Stomach smooth muscle (tissue), 2 donors: ENCODE data around the gene GRIK2.

Experiments used
- H3K27ac ChIP-seq: one replicate; pipeline ENCODE4 v1.7.0; 2013; ENCODE audit warnings: mild to moderate bottlenecking, low read length, inconsistent platforms
- H3K27me3 ChIP-seq, 2 donors: one replicate each; pipeline ENCODE4 v1.7.0; 2013; ENCODE audit warnings: low read length in 2 of 2; ENCODE audit not compliant: insufficient read depth in 2 of 2, control insufficient read depth in 1 of 2
- H3K36me3 ChIP-seq, 2 donors: one replicate each; pipeline ENCODE4 v1.7.0; 2013; ENCODE audit warnings: low read length in 2 of 2; ENCODE audit not compliant: control insufficient read depth in 2 of 2, insufficient read depth in 2 of 2
- H3K4me1 ChIP-seq: one replicate; pipeline ENCODE4 v1.7.0; 2013; ENCODE audit warnings: low read length; ENCODE audit not compliant: control insufficient read depth, insufficient read depth
- H3K4me3 ChIP-seq, 2 donors: one replicate each; pipeline ENCODE4 v1.7.0; 2013; ENCODE audit warnings: low read length in 2 of 2
- H3K9ac ChIP-seq, 2 donors: one replicate each; pipeline ENCODE4 v1.7.0; 2013; ENCODE audit warnings: low read length in 2 of 2, mild to moderate bottlenecking in 1 of 2
- H3K9me3 ChIP-seq, 2 donors: one replicate each; pipeline ENCODE4 v1.7.0; 2013; ENCODE audit warnings: low read length in 2 of 2; ENCODE audit not compliant: control insufficient read depth in 2 of 2
- donor health status: healthy.
- donor health status: Pancreatic carcinoma.

The GRIK2 gene

DNA sequence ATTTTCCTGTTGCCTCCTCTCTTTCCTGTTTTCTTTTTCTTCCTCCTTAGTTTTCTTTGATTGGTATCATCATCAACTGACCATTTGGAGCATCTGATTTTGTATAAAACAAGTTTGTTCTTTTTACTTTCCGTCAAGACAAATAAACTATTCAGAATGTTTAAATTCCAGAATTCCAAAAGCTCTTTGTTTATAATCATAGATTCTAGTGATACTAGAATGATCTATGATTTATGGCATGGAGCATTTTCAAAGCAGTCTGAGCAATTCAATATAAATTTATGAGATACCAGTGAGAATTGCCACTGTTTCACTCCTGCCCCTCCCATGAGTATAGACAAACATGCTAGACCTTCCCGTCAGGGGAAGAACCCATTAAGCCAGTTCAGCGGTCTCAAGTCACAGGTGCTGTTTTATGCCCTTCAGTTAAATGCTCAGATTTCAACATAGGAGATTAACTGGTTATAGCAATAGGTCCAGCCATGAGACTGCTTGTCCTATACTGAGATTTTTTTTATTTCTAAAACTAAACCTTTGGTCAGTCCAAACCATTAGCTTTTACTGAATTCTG, 60.7 kb downstream of the GRIK2 start:
- H3K4me3 ChIP-seq = no peak overlapping the region
- H3K27me3 ChIP-seq = no peaks in the 10 kb centered on the region
- H3K9me3 ChIP-seq = no peaks in the 10 kb centered on the region
- no peaks in the 10 kb centered on the region for H3K36me3 ChIP-seq
- no peaks in the 10 kb centered on the region for H3K4me1 ChIP-seq
- no peak overlapping the region for H3K9ac ChIP-seq
- H3K27ac ChIP-seq = no peak overlapping the region

DNA sequence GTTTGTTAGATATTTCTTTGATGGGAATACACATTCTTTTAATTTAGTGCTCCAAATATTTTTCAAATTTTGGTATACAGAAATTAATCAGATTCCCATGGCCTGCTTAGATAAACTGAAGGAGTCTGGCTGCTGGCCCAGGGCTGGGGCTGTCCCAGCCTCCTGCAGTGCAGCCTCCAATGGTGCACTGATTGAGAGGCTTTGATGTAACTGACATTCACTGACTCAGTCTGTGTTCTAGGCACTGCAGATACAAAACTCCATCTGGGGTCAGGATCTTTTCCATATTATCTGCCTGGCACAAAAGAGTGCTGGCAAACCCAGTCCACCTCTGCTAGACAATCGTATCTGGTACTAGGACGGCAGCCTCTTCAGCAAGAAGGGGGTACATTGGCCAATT, 64.8 kb downstream of the GRIK2 start:
- no peak overlapping the region for H3K4me3 ChIP-seq
- H3K4me1 ChIP-seq = no peaks in the 10 kb centered on the region
- H3K9me3 ChIP-seq = no peaks in the 10 kb centered on the region
- no peak overlapping the region for H3K9ac ChIP-seq
- no peaks in the 10 kb centered on the region for H3K36me3 ChIP-seq
- no peaks in the 10 kb centered on the region for H3K27me3 ChIP-seq
- no peak overlapping the region for H3K27ac ChIP-seq

DNA sequence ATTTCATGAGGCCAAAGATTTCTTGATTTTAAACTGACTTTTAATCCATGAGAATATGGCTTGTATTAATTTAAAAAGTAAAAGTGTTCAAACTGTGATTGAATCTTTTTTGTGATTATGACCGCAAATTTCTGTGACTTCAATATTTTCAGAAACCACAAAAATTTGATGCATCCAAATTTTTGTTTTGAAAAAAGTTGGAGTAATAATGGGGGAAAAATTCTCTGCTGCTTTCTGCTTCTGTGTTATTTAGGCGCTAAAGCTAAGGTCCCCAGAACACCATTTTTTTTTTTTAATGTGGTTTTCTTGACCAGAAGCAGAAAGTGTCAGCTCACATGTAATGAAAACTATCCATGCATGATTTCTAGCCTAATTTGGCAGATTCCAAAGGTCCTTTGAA, 65.3 kb downstream of the GRIK2 start:
- H3K27ac ChIP-seq = no peak overlapping the region
- no peaks in the 10 kb centered on the region for H3K4me1 ChIP-seq
- no peak overlapping the region for H3K9ac ChIP-seq
- no peak overlapping the region for H3K4me3 ChIP-seq
- no peaks in the 10 kb centered on the region for H3K36me3 ChIP-seq
- H3K27me3 ChIP-seq = no peaks in the 10 kb centered on the region
- H3K9me3 ChIP-seq = no peaks in the 10 kb centered on the region

DNA sequence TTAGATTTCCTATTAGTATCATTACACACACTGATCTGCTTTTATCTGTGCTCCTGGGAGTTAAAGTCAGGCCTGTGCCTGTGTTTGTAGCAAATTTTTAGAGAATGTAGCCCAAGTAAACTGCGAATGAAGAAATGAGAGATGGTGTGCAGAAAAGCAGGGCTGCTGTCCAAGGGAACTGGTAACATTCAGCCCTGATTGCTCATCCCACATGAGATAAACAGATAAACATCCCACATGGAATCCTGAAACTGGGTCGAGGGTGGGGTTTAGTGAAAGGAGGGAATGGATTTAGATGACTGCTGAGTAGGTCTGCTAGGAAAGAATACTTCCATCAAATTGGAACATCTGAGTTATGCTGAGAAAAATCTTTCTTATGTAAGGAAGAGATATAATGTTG, 69.1 kb downstream of the GRIK2 start:
- Histone ChIP-seq H3K4me3 (no peak overlapping the region), H3K9ac (no peak overlapping the region)

DNA sequence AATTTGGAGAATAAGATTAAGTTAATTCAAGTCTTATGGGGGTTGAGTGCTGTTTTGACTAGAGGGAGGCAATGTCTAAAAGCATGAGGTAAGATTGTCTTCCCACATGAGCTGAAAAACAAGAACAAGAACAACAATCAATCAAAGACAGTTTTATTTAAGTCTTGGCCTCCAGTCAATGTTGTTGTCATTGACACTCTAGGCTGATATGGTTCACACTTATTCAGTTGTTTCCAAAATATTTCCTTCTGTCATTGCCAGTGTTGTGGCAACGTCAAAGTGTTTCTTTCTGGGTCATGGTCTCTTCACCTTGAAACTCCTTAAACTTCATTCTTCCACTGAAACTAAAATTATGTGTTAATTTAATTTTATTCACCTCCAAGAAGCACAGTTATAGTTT, 72.4 kb downstream of the GRIK2 start:
- H3K9me3 ChIP-seq = no peaks in the 10 kb centered on the region
- H3K9ac ChIP-seq = no peak overlapping the region
- no peaks in the 10 kb centered on the region for H3K4me1 ChIP-seq
- no peaks in the 10 kb centered on the region for H3K36me3 ChIP-seq
- no peak overlapping the region for H3K27ac ChIP-seq
- H3K4me3 ChIP-seq = no peak overlapping the region
- H3K27me3 ChIP-seq = no peaks in the 10 kb centered on the region

More for the DNA sequence above, 69.1 kb downstream of the GRIK2 start:
- Histone ChIP-seq H3K4me1 (no peaks in the 10 kb centered on the region), H3K36me3 (no peaks in the 10 kb centered on the region), H3K9me3 (no peaks in the 10 kb centered on the region), H3K27ac (no peak overlapping the region), H3K27me3 (no peaks in the 10 kb centered on the region)

DNA sequence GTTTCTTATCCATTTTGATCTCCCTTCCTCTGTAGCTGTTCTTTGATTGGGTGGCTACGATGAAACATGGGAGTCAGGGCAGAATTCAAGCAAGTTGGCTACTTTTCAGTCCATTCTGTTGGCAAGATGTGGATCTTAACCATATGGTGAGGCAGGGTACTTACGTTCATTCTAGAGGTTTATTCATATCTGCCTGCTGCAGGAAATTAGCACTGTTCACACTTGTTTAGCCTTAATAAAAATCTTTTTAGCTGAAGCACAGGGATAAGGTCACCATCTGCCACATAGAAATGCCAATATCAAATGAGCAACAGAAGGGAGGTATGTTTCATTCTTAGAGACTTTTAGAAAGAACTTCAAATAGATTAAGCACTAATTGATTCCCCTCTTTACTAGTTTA, 83.9 kb downstream of the GRIK2 start:
- Histone ChIP-seq H3K9me3 (no peaks in the 10 kb centered on the region), H3K9ac (no peak overlapping the region), H3K4me3 (no peak overlapping the region), H3K27me3 (no peaks in the 10 kb centered on the region), H3K27ac (no peak overlapping the region), H3K4me1 (no peaks in the 10 kb centered on the region), H3K36me3 (no peaks in the 10 kb centered on the region)

DNA sequence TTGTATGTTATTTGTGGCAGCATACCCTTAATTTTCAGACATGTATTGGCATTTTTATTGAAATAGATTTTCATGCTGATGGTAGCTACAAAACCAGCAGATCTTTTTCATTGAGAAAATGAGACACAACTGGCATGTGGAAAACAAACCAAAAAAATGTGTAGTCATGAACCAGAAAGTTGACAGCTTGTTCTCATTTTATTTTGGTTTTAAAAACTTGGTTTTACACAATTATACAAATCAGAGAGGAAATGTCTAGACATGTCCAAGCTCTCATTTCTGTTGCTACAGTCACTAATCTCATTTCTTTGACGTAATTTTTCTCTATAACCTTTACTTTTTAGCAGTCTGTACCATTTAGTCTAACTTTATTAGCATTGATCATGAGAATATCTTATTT, 85.4 kb downstream of the GRIK2 start:
- no peak overlapping the region for H3K9ac ChIP-seq
- no peaks in the 10 kb centered on the region for H3K27me3 ChIP-seq
- H3K4me3 ChIP-seq = no peak overlapping the region
- H3K4me1 ChIP-seq = no peaks in the 10 kb centered on the region
- H3K27ac ChIP-seq = no peak overlapping the region
- no peaks in the 10 kb centered on the region for H3K36me3 ChIP-seq
- H3K9me3 ChIP-seq = no peaks in the 10 kb centered on the region

DNA sequence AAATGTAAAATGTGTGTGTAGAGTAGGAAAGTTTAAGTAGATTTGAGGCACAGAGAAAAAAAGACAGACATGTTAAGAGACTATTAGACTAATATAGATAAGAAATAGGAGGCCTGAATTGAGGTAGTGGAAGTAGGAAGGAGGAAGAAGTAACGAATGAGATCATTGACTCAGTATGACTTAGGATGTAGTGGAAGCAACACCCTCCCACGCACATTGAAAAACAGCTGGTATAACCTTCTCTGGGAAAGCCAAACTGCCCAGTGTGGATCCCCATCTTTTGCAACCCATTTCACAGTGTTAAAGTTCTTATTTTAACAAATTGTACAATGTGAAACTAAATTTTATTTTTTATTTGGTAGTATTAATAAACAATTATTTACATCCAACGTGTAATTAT, 89.1 kb downstream of the GRIK2 start:
- Histone ChIP-seq H3K9ac (no peak overlapping the region), H3K4me1 (no peaks in the 10 kb centered on the region), H3K27me3 (no peaks in the 10 kb centered on the region), H3K4me3 (no peak overlapping the region), H3K36me3 (no peaks in the 10 kb centered on the region), H3K27ac (no peak overlapping the region), H3K9me3 (no peaks in the 10 kb centered on the region)

DNA sequence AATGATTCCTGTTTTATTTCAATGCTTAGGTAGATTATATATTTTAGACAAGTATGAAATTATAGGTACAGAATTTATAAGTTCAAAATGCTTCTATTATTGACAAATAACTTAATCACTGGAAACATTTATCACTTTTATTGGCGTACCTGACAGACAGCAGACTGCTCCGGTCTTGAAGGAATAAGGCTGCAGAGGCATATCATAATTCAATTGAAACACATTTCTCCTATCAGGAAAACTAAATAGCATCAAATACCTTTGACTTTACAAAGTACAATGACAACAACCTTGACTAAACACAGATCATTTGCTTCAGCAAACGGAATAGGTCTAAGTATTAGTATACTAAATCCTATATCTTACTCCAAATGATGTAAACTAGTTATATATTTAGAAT, 91.3 kb downstream of the GRIK2 start:
- Histone ChIP-seq H3K27me3 (no peaks in the 10 kb centered on the region), H3K9me3 (no peaks in the 10 kb centered on the region), H3K4me1 (no peaks in the 10 kb centered on the region), H3K27ac (no peak overlapping the region), H3K36me3 (no peaks in the 10 kb centered on the region), H3K4me3 (no peak overlapping the region), H3K9ac (no peak overlapping the region)

DNA sequence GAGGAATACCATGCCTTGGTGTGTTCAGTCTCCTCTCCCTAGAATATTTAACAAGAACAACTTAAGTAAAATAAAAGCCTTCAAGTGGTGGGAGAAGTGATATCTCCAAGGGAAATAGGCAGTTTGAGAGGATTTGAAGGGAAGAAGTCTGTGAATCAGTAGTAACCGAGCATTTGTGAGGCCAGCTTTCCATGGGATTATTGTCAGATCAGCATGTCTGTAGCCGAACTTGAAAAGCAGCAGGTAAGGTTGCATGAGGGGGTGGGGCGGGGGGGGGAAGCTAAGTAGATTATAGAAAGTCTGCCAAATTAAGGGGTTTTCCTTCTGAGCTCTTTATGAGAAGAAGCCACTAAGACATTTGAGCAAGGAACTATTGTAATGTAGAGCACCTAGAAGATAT, 92.6 kb downstream of the GRIK2 start:
- Histone ChIP-seq H3K36me3 (no peaks in the 10 kb centered on the region), H3K27me3 (no peaks in the 10 kb centered on the region), H3K9me3 (no peaks in the 10 kb centered on the region), H3K9ac (no peak overlapping the region), H3K27ac (no peak overlapping the region), H3K4me1 (no peaks in the 10 kb centered on the region), H3K4me3 (no peak overlapping the region)

DNA sequence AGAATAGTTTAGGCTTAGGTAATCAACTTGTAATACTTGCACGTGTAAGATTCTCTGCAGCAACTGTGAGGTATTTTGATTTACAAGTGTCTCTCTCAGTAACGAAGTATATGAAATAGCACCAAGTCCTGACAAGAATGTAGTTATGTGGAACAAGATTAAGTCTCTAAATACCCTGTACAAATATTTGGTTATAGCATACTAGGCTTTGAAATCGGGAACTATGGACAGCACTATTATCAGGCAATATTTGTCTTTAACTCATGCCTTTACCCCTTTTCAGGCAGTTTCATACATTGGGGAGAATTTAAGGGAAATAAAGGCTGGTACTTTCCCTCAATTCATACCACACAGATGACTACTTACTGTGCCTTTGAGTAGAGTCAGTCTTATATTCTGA, 93.2 kb downstream of the GRIK2 start:
- no peaks in the 10 kb centered on the region for H3K27me3 ChIP-seq
- H3K9me3 ChIP-seq = no peaks in the 10 kb centered on the region
- H3K36me3 ChIP-seq = no peaks in the 10 kb centered on the region
- no peaks in the 10 kb centered on the region for H3K4me1 ChIP-seq
- H3K9ac ChIP-seq = no peak overlapping the region
- H3K4me3 ChIP-seq = no peak overlapping the region
- H3K27ac ChIP-seq = no peak overlapping the region
